HepG2 (cell line): ENCODE measurements around the gene SPATC1L. TPM values are rescaled to one million over a fixed set of nuclear protein-coding genes. Genes with fewer than 3 reads are reported as not detected.
A peak's percentile ranks its signal among the peaks of the same experiment; 100 is the strongest.

Source experiments
- ATAC-seq: fragments of 200-7000 bp; cut with Tn5 transposase; 3 replicates; pipeline ENCODE4 v1.9.1; 2020; ENCODE audit warnings: mild to moderate bottlenecking, moderate library complexity
- BruUV-seq: library from RNA; stranded (reverse); fragments of 400-500 nt; replicated peaks from 2 replicates; lab custom pipeline; 2021; lab: Mats Ljungman, UMichigan
- CTCF ChIA-PET: fragments of 300-600 bp; formaldehyde crosslinking; extraction: SDS; loops from one replicate; lab custom pipeline; 2021; ENCODE audit warnings: low total read pairs, inconsistent platforms, low intra/inter-chr PET ratio; lab: Yijun Ruan, JAX
- POLR2A ChIA-PET: fragments of 350-600 bp; sonication (Branson Sonifier 250); formaldehyde crosslinking; loops from one replicate; lab custom pipeline; 2020; ENCODE audit warnings: antibody characterized with exemption, inconsistent platforms; lab: Yijun Ruan, JAX
- DNase-seq: peaks from one replicate; pipeline ENCODE4 v3.0.0-alpha.2; 2015; ENCODE audit warnings: low spot score
- FAIRE-seq: peaks from 3 replicates; lab custom pipeline; 2011; peaks lifted over from hg19 to GRCh38; lab: Jason Lieb, UNC
- H2AFZ ChIP-seq: one replicate; pipeline ENCODE4 v1.6.1; 2011; ENCODE audit warnings: low read length, inconsistent platforms
- H3K27ac ChIP-seq: fragments of 300-600 bp; 3 replicates; pipeline ENCODE4 v1.8.0; 2011; ENCODE audit warnings: mixed run types, mild to moderate bottlenecking, mixed read lengths, low read length, inconsistent platforms; ENCODE audit not compliant: insufficient read depth; ENCODE audit errors: extremely low read length
- H3K27me3 ChIP-seq, 2 experiments: fragments of 200-600 bp in 1 of 2; 2 replicates in 1 of 2; 3 replicates in 1 of 2; pipeline versions ENCODE4 v1.6.0 to v1.8.0; 2011; ENCODE audit warnings: low read length in 2 of 2, mild to moderate bottlenecking in 2 of 2, moderate library complexity in 2 of 2, inconsistent platforms in 1 of 2; ENCODE audit not compliant: insufficient read depth in 2 of 2, control insufficient read depth in 1 of 2
- H3K36me3 ChIP-seq, 2 experiments: fragments of 200-600 bp in 1 of 2; replicated peaks in 1 of 2; 2 replicates in 1 of 2; 3 replicates in 1 of 2; pipeline versions ENCODE4 v1.5.1 to v1.8.0; 2011; ENCODE audit warnings: low read length in 2 of 2, inconsistent platforms in 1 of 2; ENCODE audit not compliant: insufficient read depth in 2 of 2, control insufficient read depth in 1 of 2
- H3K4me1 ChIP-seq: 2 replicates; pipeline ENCODE4 v1.5.1; 2012; ENCODE audit warnings: low read length, inconsistent platforms; ENCODE audit not compliant: insufficient read depth
- H3K4me2 ChIP-seq: 2 replicates; pipeline ENCODE4 v1.6.0; 2011; ENCODE audit warnings: low read depth, low read length, inconsistent platforms
- H3K4me3 ChIP-seq, 3 experiments: fragments of 200-600 bp in 1 of 3; sonication (generic), shearing (Covaris generic) in 1 of 3; replicated peaks in 1 of 3; 2 replicates each; pipeline ENCODE4 v1.5.1; 2011 to 2016; ENCODE audit warnings: low read length in 3 of 3, inconsistent platforms in 2 of 3, low read depth in 2 of 3, mild to moderate bottlenecking in 2 of 3, control low read depth in 1 of 3, mixed read lengths in 1 of 3; ENCODE audit not compliant: insufficient read depth in 1 of 3
- H3K79me2 ChIP-seq: one replicate; pipeline ENCODE4 v1.6.1; 2011; ENCODE audit warnings: low read length, inconsistent platforms; ENCODE audit not compliant: insufficient read depth
- H3K9ac ChIP-seq: 2 replicates; pipeline ENCODE4 v1.6.0; 2011; ENCODE audit warnings: mild to moderate bottlenecking, low read depth, low read length, inconsistent platforms; ENCODE audit not compliant: insufficient read depth
- H3K9me3 ChIP-seq: 2 replicates; pipeline ENCODE4 v1.5.1; 2012; ENCODE audit warnings: mild to moderate bottlenecking, low read length
- H4K20me1 ChIP-seq: 2 replicates; pipeline ENCODE4 v1.6.0; 2011; ENCODE audit warnings: inconsistent platforms, mild to moderate bottlenecking, low read length, moderate library complexity; ENCODE audit not compliant: insufficient read depth
- AGO2 ChIP-seq: fragments of 200-400 bp; formaldehyde crosslinking; optimal IDR thresholded peaks from 2 replicates; pipeline ENCODE3; 2017; ENCODE audit warnings: mild to moderate bottlenecking, low read depth, low read length, moderate library complexity
- BORCS8-MEF2B ChIP-seq: sonication (generic); formaldehyde crosslinking; IDR thresholded peaks from 2 replicates; pipeline ENCODE4 v1.8.0; 2022; ENCODE audit warnings: mild to moderate bottlenecking, missing genetic modification reagents
- CC2D1A ChIP-seq: sonication (generic); formaldehyde crosslinking; IDR thresholded peaks from 2 replicates; pipeline ENCODE4 v1.8.1; 2023; ENCODE audit warnings: mild to moderate bottlenecking, missing genetic modification reagents
- HNRNPK ChIP-seq: fragments of 200-400 bp; formaldehyde crosslinking; IDR thresholded peaks from 2 replicates; pipeline ENCODE4 v1.6.1; 2018; ENCODE audit warnings: low read length, low read depth, moderate library complexity, mild to moderate bottlenecking; ENCODE audit not compliant: poor library complexity, severe bottlenecking
- KDM1A ChIP-seq: IDR thresholded peaks from 2 replicates; pipeline ENCODE4 v1.6.1; 2016; ENCODE audit warnings: missing compliant biosample characterization
- MAFK ChIP-seq, 2 experiments: IDR thresholded peaks in 1 of 2; conservative IDR thresholded peaks in 1 of 2; 2 replicates each; pipeline ENCODE4 v1.6.1; 2011; ENCODE audit warnings: improper control_type of control experiment in 2 of 2, low read length in 2 of 2
- NFYB ChIP-seq: sonication (generic); formaldehyde crosslinking; IDR thresholded peaks from 2 replicates; pipeline ENCODE4 v1.4.0; 2020; ENCODE audit warnings: missing genetic modification reagents
- PCBP1 ChIP-seq: fragments of 200-400 bp; formaldehyde crosslinking; IDR thresholded peaks from 2 replicates; pipeline ENCODE4 v1.6.1; 2017; ENCODE audit warnings: mild to moderate bottlenecking, low read depth, low read length, borderline replicate concordance
- POLR2A ChIP-seq, 2 experiments: IDR thresholded peaks; 2 replicates each; pipeline ENCODE4 v1.6.1; 2011; ENCODE audit warnings: low read depth in 2 of 2, low read length in 2 of 2, mild to moderate bottlenecking in 1 of 2, moderate library complexity in 1 of 2; ENCODE audit not compliant: insufficient read depth in 1 of 2
- POLR2G ChIP-seq: fragments of 200-400 bp; formaldehyde crosslinking; IDR thresholded peaks from 2 replicates; pipeline ENCODE4 v1.6.1; 2018; ENCODE audit warnings: mild to moderate bottlenecking, low read depth, low read length, moderate library complexity
- SRSF4 ChIP-seq: fragments of 200-400 bp; formaldehyde crosslinking; IDR thresholded peaks from one replicate; pipeline ENCODE4 v1.6.1; 2018; ENCODE audit warnings: mild to moderate bottlenecking, low read depth, low read length, moderate library complexity; ENCODE audit not compliant: poor library complexity, severe bottlenecking
- YEATS2 ChIP-seq: sonication (generic); formaldehyde crosslinking; IDR thresholded peaks from 2 replicates; pipeline ENCODE4 v1.4.0; 2020; ENCODE audit warnings: missing genetic modification reagents, borderline replicate concordance
- ZFP62 ChIP-seq: sonication (generic); formaldehyde crosslinking; IDR thresholded peaks from 2 replicates; pipeline ENCODE4 v1.4.0; 2020; ENCODE audit warnings: missing genetic modification reagents
- ZMYM4 ChIP-seq: sonication (generic); formaldehyde crosslinking; IDR thresholded peaks from 2 replicates; pipeline ENCODE4 v1.8.1; 2023; ENCODE audit warnings: mild to moderate bottlenecking, missing genetic modification reagents
- ZNF34 ChIP-seq: sonication (generic); formaldehyde crosslinking; IDR thresholded peaks from 2 replicates; pipeline ENCODE4 v1.4.0; 2020; ENCODE audit warnings: mild to moderate bottlenecking, missing genetic modification reagents, borderline replicate concordance
- ZNF7 ChIP-seq: IDR thresholded peaks from 2 replicates; pipeline ENCODE4 v1.6.1; 2016; ENCODE audit warnings: missing biosample characterization, missing genetic modification reagents
- WGBS: methylation state at CpG from one replicate; pipeline ENCODE4 v1.1.6; 2017; ENCODE audit warnings: low lambda C conversion rate; 5-methylcytosine and 5-hydroxymethylcytosine counted together
- in situ Hi-C: cut with HindIII; loops from 2 replicates; pipeline ENCODE4 v1.10.0; 2017; ENCODE audit warnings: low pct_unique_long_range_greater_than_20kb; ENCODE audit not compliant: extremely low pct_ligation_motif_present
- intact Hi-C: fragments of 100-400 bp; cut with micrococcal nuclease; formaldehyde crosslinking; loops from one replicate; pipeline ENCODE4 v1.10.0; 2022; ENCODE audit not compliant: unreplicated experiment
- polyA plus RNA-seq, 8 experiments: library from polyadenylated mRNA; depleted of rRNA in 3 of 8; stranded (reverse) in 7 of 8; unstranded in 1 of 8; fragments of >200 nt; fragmentation: Illumina TruSeq in 4 of 8; extraction: Trizol in 4 of 8; gene quantifications; 2 replicates each; pipeline versions ENCODE4 v1.2.1 to v1.2.3, GENCODE V29; 2011 to 2016; ENCODE audit warnings: low read depth in 4 of 8, missing spikeins in 1 of 8, mixed read lengths in 1 of 8; ENCODE audit not compliant: insufficient read depth in 1 of 8
- total RNA-seq, 5 experiments: library from RNA; depleted of rRNA; stranded (reverse); fragments of >200 nt; fragmentation: Illumina TruSeq; extraction: Trizol; gene quantifications; 2 replicates each; pipeline ENCODE4 v1.2.3, GENCODE V29; 2016; ENCODE audit warnings: low read depth in 1 of 5

The SPATC1L gene
- total and polyA plus RNA-seq, 2 of the 13 experiments (the other 11 are each of a cell fraction or from before 2014, with no cell fraction given) = 1.4 to 3.3 TPM

GRCh38 chr21:46144464-46145070 lies 39.7 kb downstream of the SPATC1L start:
- no peak for FAIRE-seq

GRCh38 chr21:46142582-46143473 lies 41.4 kb downstream of the SPATC1L start:
- H3K79me2 ChIP-seq = no peaks in the 10 kb centered on the region
- in situ Hi-C loops (no loop called here), intact Hi-C loops (no loop called here)
- FAIRE-seq (no peak), ATAC-seq (no peak), DNase-seq (no peak)
- H3K4me2 ChIP-seq = no peak overlapping the region
- H4K20me1 ChIP-seq = peaks cover 13% of the 10 kb centered on the region; the same call in 1 of the 2 replicates
- no peak overlapping the region for H3K4me3 ChIP-seq
- ChIA-PET CTCF (no interaction called here), POLR2A (interaction anchor here (0.8 to 2.7 kb wide), 5 partner anchors 10 to 234 kb away, joined by 3 to 13 read pairs (median 7); partner anchors contain the start of gene FTCD)
- H3K36me3 ChIP-seq = peaks cover 14 to 31% of the 10 kb centered on the region in 2 experiments; a peak in 4 of 5 replicates
- peaks cover 15% of the 10 kb centered on the region for H3K4me1 ChIP-seq
- H2AFZ ChIP-seq = no peak overlapping the region
- no peak overlapping the region for H3K27ac ChIP-seq
- WGBS = 96% methylated on average over 20 of the region's 21 CpGs
- no peaks in the 10 kb centered on the region for H3K27me3 ChIP-seq
- no peaks in the 10 kb centered on the region for H3K9me3 ChIP-seq
- BruUV-seq = no TSS peak
- H3K9ac ChIP-seq = no peak overlapping the region
- TF ChIP-seq POLR2G (0 out of 2 replicates have a peak, but pooled peaks have one; percentile 31), BORCS8-MEF2B (CRISPR knock-in tag) (no peak), YEATS2 (CRISPR knock-in tag) (no peak), HNRNPK (peak; percentile 48), PCBP1 (0 out of 2 replicates have a peak, but pooled peaks have one; percentile 33), NFYB (CRISPR knock-in tag) (peak; percentile 76), ZFP62 (CRISPR knock-in tag) (no peak), ZNF34 (CRISPR knock-in tag) (no peak), ZMYM4 (peak; percentile 71), ZNF7 (CRISPR knock-in tag) (no peak), AGO2 (peak; percentile 2), KDM1A (CRISPR knock-in tag) (no peak), MAFK (conservative IDR thresholded peaks at IDR 0.05 in 1 of 2, IDR thresholded peaks at IDR 0.05 in 1 of 2; ENCODE audit: low read length in 2 of 2) (peak; percentile 13 to 49; a peak in 3 of 4 replicates), POLR2A (IDR thresholded peaks at IDR 0.05; ENCODE audit: insufficient read depth in 1 of 2, low read depth in 2 of 2, low read length in 2 of 2) (peak; percentile 22 to 33; a peak in 1 of 4 replicates), SRSF4 (no peak)

More at GRCh38 chr21:46144464-46145070, 39.7 kb downstream of the SPATC1L start:
- Histone ChIP-seq H2AFZ (no peak overlapping the region), H4K20me1 (peaks cover 9% of the 10 kb centered on the region; the same call in 1 of the 2 replicates), H3K4me1 (peaks cover 33% of the 10 kb centered on the region), H3K9me3 (no peaks in the 10 kb centered on the region), H3K79me2 (no peaks in the 10 kb centered on the region), H3K27me3 (no peaks in the 10 kb centered on the region), H3K9ac (no peak overlapping the region), H3K36me3 (peaks cover 12 to 34% of the 10 kb centered on the region in 2 experiments; a peak in 4 of 5 replicates), H3K4me2 (no peak overlapping the region), H3K27ac (no peak overlapping the region), H3K4me3 (no peak overlapping the region)
- intact Hi-C loops = loop anchor here (5.0 kb wide), 2 partner anchors 172 to 178 kb away; partner anchors contain the start of genes C21orf58 and PCNT
- BruUV-seq = no TSS peak
- POLR2A ChIA-PET = no interaction called here
- no peak for TF ChIP-seq CC2D1A (CRISPR knock-in tag)
- peak; percentile 29 for TF ChIP-seq HNRNPK
- CTCF ChIA-PET = no interaction called here
- in situ Hi-C loops = no loop called here
- 98% methylated on average over 4 of the region's 4 CpGs for WGBS
- ATAC-seq = no peak
- DNase-seq = no peak
